ENCODE measurements around the gene DNAH14.

Gene DNAH14

DNA sequence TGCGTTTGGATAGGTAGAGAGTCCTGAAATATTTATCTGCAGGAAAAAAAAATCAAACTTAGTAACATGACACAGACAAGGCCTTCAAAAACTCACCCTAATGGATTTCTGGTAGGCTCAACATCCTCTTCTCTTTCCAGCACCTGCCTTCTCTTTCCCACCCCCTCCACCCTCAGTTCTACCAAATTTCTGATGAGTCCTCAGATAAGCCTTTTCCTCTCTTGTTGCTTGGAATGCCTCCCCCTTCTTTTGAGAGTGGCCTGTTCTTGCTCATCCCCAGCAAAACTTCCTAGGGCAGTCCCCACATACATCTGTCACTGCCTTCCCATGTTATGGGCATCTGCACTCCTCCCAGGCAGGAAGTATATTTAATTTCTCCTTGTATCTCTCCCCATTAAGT lies 506.0 kb downstream of the DNAH14 start:
- no peak for DNase-seq

DNA sequence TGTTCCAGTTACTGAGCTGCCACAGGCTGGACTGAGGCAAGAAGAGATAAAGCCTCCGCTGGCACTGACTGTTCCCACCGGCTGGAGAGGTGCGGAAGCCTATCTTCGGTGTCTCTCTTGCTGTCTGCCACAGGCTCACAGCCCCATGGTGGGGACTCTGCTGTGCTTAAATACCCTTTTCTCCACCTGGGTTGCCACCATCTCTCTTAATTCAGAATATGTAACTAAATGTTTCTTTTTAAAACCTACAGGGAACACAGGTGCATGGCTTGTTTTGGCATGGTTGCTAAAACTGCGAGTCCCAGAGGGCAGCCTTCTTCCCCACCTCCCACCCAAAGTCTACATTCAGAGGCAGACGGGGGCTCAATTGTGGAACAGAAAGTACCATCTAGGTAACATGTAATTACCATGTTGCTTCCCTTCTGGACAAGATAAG lies 506.5 kb downstream of the DNAH14 start:
- DNase-seq, result no peak

DNA sequence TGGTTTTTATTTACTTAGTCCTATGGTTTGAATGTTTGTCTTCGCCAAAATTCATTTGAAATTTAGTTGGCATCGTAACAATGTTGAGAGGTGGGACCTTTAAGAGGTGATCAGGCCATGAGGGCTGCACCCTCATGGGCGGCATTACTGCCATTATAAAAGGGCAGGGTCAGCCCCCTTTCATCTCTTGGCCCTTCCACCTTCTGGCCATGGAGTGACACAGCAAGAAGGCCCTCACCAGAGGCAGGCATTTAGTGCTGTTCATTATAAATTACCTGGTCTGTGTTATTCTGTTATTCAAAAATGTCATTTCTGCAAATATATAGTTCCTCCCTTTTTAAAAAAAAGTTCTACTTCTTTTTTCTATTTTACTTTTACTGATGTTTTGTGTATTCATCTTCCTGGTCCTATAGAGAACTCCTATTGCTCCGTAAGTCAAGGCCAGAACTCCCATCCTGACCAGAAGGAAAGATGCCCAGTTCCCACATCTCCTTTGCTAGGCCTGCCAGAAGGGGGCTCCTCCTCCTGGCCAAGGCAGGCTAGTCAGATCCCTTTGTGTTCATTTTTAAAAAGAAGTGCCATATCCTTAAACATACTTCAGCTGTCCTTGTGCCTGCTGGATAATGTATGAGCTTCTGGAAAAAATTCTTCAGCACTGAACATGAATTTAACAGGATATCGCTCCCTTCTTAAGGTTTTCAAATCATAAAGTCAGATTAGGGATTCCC lies 508.4 kb downstream of the DNAH14 start:
- DNase-seq, result no peak

DNA sequence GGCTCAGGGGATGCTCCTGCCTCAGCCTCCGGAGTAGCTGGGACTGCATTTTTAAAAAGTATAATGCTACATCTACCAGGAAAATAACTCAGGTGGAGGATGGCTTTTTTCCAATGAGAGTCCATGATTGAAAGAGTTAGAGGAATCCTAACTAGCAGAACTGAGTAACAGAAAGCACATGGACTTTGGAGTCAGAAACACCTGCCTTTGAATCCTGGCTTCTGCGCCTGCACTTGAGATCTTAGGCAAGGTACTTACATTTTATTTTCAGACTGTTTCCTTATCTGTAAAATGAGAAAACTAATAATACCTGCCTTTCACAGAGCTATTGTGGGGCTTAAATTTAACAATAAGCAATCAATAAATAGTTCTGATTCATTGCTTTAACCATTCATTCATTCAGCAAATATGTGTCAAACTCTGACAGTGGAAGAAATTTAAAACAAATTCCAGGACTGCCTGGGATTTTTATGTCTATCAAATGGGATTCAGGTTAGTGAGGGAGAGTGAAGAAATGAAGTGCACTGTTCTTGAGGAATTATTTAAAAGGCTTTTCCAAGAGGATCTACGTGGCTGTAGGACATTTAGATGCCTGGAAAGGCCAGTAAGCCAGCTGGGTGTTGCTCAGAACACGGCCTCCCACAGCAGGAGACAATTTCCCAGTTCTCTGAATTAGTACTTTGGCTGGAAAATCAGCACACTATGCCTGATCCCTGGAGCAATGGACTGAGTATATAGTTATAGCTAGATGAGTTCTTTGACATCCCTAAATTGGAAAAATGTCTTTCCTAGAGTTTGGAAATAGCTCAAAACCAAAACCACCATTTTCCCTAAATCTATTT lies 511.1 kb downstream of the DNAH14 start:
- no peak for DNase-seq

DNA sequence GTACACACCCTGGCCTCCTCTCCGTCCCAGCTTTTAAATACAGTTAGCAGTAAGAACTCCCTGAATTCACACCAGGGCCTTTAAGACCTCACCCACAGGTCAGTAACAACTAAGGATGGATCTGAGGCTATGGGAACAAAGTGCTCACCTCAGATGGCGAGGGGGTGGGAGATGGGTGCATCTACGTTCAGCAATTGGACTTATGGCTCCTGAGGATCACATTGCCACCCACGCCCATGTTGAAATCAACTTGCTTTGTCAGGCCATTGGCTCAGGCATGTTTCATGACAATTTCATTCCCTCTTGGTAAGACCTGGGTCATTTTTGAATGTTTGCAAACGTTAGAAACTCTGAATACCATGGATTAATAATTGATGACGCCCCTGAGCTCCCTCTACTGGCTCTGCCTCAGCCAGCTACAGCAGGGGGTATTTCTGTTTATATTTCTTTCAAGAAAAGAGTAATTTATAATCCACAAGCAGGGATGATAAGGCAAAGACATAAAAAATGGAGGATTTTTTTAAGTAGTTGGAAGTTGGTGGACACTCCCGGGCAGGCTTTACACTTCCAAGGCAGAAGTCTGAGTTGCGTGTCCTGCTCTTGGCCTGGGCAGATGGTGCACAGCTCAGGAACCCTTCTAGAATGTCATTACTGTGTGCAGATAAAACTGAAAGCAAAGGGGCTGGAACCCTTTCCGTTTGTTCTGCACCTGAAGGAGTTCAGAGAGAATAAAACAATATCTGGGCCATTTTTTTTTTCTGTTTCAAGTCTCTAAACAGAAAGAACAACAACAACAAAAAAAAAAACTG lies 512.0 kb downstream of the DNAH14 start:
- DNase-seq, result no peak

DNA sequence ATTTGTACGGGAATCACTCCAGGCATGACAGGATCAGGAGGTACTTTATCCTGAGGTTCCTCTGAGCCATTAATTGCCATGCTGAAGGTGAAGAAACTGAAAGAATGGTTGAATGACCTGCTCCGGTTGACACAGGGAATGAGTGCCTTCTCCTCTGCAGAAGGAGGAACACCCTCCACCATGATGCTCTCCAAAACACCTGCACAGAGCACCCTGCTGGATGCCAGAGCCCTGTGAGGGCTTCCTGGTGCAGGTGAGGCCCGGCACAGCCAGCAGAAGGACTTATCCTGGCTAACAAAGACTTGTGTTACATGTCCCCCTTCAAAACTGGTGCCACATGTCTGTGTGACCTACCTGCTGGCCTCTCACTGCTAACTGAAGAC lies 512.6 kb downstream of the DNAH14 start:
- no peak for DNase-seq

DNA sequence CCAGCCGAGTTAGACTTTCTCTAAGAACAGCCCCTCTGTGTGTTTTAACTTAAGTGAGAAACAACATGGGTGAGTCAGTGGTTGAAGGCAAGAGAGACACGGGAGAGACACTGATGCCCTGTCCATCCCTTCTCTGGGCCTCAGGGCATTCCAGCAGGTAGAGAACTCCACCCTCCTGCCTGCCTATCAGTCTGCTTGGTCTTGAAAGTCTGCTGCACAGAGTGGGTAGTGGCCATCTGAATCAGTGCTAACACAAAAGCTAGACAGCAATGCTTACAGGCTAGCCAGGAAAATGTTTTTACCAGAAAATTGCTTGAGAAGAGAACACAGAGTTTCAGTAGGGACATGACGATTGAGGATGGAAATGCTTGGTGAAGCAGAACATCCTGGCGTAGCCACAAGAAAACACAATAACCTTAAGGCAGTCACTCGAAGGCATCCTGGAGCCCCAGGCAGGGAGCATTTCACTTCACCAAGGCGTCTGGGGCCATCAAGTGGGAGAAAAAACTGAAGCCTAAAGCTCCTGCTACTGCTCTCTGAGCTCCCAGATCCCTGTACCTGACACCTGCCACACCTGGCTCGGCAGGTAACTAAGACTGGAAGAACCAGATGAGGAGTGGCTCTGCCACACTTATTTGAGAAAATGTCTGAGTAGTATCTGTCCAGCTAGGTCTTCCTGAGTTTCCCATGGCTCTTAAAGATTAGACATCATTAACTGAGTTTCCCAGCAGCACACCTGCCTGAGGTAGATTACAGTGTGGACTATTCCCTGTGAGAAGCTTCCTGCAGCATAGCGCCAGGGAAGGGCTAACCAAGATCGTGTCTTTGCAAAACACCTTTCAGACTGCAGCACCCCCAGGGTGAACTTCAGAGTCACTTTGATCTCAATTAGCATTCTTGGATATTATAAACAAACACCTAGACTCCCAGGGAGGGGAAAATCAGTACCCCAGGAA lies 516.4 kb downstream of the DNAH14 start:
- no peak for DNase-seq

DNA sequence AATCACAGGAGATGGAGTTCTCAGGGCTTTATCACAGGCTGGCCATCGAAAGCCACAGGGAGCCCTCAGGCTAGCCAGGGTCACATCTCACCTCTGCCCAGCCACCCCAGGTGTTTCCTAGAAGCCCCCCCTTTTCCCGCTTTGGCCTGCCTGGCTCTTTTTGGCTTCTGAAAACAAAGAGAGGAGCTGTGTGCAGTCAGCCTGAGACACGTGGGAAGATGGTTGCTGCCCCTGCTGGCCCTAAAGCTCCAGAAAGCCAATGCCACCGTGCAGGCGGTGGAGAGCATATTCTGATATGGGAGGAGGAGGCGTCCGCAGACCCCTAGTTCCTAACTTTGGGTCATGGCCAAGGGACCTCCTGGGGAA lies 517.1 kb downstream of the DNAH14 start:
- DNase-seq, result no peak

DNA sequence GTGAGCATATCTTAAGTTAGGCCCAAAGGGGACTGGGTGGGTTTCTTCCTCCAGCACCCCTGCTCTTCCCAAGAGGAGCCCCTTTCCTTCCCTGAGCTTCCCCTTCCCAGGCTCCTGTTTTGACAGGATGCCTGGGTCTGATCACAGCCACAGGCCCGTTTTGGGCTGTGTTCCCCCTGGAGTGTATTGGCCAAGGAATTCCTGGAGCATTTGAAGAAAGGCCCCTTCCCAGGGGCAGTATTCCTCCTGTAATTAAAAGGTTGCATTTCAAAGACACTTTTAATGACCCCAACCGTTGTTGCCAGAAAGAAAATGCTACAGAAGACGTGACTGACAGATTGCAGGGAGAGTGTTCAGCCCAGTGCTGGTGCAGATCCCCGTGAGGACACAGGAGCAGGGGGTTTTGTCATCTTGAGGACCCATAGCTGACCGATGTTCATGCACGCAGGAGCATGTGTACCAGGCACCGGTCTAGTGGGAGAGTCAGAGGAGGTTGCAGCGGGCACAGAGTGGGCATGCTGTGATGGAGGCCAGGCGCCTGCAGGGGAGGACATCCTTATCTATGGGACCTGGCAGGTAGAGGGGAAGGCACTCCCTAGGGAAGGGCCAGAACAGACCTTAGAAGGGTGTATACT lies 517.6 kb downstream of the DNAH14 start:
- no peak for DNase-seq

DNA sequence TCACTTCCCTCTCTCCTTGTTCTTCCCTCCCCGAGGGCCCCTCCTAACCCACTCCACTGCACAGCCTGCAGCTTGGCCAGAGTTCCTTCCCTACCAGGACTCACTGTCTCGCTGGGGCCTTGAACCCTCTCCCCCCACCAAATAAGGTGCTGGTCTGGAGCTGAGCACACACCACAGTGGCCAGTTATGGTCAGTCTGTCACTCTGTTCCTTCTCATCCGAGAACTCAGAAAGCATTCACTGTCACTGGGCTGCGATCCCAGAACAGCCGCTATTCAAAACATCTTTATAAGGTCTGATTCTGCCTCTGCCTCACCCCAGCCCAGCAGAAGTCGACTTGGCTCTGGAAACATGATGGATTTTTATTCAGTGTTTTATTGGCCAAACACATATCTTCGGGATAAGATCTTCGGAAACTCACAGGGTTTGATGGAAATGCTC lies 518.2 kb downstream of the DNAH14 start:
- DNase-seq, result no peak

DNA sequence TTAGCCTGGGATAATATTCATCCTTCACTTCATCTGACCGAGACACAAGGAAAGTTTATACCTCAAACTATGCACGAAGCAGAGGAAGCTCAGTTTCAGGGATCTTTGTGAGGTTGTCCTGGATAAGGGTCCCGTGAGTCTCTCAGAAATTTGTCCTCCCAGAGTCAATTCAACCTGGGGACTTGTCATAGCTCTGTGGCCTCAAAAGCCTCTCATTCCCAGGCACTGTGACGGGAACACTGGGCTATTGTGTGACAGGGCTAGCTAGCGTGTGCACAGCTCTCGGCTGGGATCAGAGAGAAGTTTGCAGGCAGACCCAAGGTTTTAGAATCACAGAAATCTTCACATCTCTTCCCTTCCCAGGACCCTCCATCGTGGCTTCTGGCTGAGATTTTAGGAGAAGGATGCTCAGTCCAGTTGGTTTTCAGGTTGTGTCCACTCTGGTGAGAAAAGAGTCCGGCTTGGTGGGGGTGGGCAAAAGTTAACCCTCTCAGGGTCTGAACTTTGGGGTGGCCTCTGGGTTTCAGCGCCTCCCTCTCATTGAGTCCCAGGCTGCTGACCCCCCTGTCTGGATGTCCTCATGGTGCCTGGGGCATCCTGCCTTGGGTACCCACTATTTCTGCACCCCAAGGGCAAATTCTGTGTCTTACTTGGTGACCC lies 518.8 kb downstream of the DNAH14 start:
- DNase-seq, result no peak

All from stimulated activated CD4-positive, alpha-beta T cell treated with anti-CD3 and anti-CD28 coated beads, Interleukin-4, amount 100 ng/mL, for 1 hour (primary cell).